KMS-11 (cell line): ENCODE measurements around the gene PAX3.

Source experiments
- H2AFZ ChIP-seq: fragments of 200-600 bp; sonication (generic); 2 replicates; pipeline ENCODE4 v1.6.1; 2016; ENCODE audit warnings: antibody characterized with exemption, mixed run types, low read depth
- H3K27ac ChIP-seq: fragments of 200-600 bp; sonication (generic); 2 replicates; pipeline ENCODE4 v1.6.1; 2016; ENCODE audit warnings: mild to moderate bottlenecking, mixed run types
- H3K27me3 ChIP-seq: fragments of 200-600 bp; sonication (generic); 2 replicates; pipeline ENCODE4 v1.6.1; 2017; ENCODE audit warnings: mild to moderate bottlenecking, low read depth, mixed run types, moderate library complexity; ENCODE audit not compliant: insufficient read depth
- H3K36me3 ChIP-seq: fragments of 200-600 bp; sonication (generic); 2 replicates; pipeline ENCODE4 v1.6.1; 2017; ENCODE audit warnings: mild to moderate bottlenecking, mixed run types; ENCODE audit not compliant: insufficient read depth
- H3K4me1 ChIP-seq: fragments of 200-600 bp; sonication (generic); 2 replicates; pipeline ENCODE4 v1.6.1; 2016; ENCODE audit warnings: mild to moderate bottlenecking, low read depth, mixed run types; ENCODE audit not compliant: poor library complexity, severe bottlenecking
- H3K4me2 ChIP-seq: fragments of 200-600 bp; sonication (generic); 2 replicates; pipeline ENCODE4 v1.7.0; 2016; ENCODE audit warnings: mild to moderate bottlenecking, mixed run types
- H3K4me3 ChIP-seq: fragments of 200-600 bp; sonication (generic); IDR thresholded peaks from 2 replicates; pipeline ENCODE4 v1.6.1; 2017; ENCODE audit warnings: low read depth, low read length, mixed read lengths; ENCODE audit not compliant: insufficient read depth
- H3K79me2 ChIP-seq: fragments of 200-600 bp; sonication (generic); 2 replicates; pipeline ENCODE4 v1.6.1; 2016; ENCODE audit warnings: low read depth, mixed run types; ENCODE audit not compliant: insufficient read depth
- H3K9ac ChIP-seq: fragments of 200-600 bp; sonication (generic); 2 replicates; pipeline ENCODE4 v1.6.1; 2016; ENCODE audit warnings: mild to moderate bottlenecking, mixed run types
- H4K20me1 ChIP-seq: fragments of 200-600 bp; sonication (generic); 2 replicates; pipeline ENCODE4 v1.6.1; 2016; ENCODE audit warnings: mild to moderate bottlenecking, mixed run types; ENCODE audit not compliant: insufficient read depth
- CTCF ChIP-seq: fragments of 200-600 bp; sonication (generic); conservative IDR thresholded peaks from 2 replicates; pipeline ENCODE4 v1.6.1; 2017; ENCODE audit warnings: low read depth, mild to moderate bottlenecking, antibody characterized with exemption, low read length, moderate library complexity, mixed read lengths

Gene PAX3

GRCh38 chr2:222283634-222284033 lies 15.2 kb downstream of the PAX3 start:
- H3K27ac ChIP-seq = no peak overlapping the region
- no peak overlapping the region for H3K4me3 ChIP-seq
- H3K79me2 ChIP-seq = no peaks in the 10 kb centered on the region
- H4K20me1 ChIP-seq = no peaks in the 10 kb centered on the region
- no peak overlapping the region for H3K4me2 ChIP-seq
- H3K9ac ChIP-seq = no peak overlapping the region
- H3K27me3 ChIP-seq = no peaks in the 10 kb centered on the region
- TF ChIP-seq CTCF = no peak
- no peaks in the 10 kb centered on the region for H3K4me1 ChIP-seq
- no peak overlapping the region for H2AFZ ChIP-seq
- no peaks in the 10 kb centered on the region for H3K36me3 ChIP-seq

- Histone ChIP-seq H3K36me3 (no peaks in the 10 kb centered on the region), H3K4me1 (no peaks in the 10 kb centered on the region), H3K27me3 (no peaks in the 10 kb centered on the region), H3K27ac (no peak overlapping the region), H3K4me3 (no peak overlapping the region), H2AFZ (no peak overlapping the region), H3K9ac (no peak overlapping the region), H3K4me2 (no peak overlapping the region), H3K79me2 (no peaks in the 10 kb centered on the region), H4K20me1 (no peaks in the 10 kb centered on the region)
- TF ChIP-seq CTCF = no peak
Measured at GRCh38 chr2:222281506-222281905, 17.3 kb downstream of the PAX3 start.

GRCh38 chr2:222280795-222281194 lies 18.0 kb downstream of the PAX3 start:
- no peaks in the 10 kb centered on the region for H3K36me3 ChIP-seq
- TF ChIP-seq CTCF = no peak
- H3K27ac ChIP-seq = no peak overlapping the region
- H4K20me1 ChIP-seq = no peaks in the 10 kb centered on the region
- H3K4me2 ChIP-seq = no peak overlapping the region
- H3K4me1 ChIP-seq = no peaks in the 10 kb centered on the region
- no peak overlapping the region for H2AFZ ChIP-seq
- no peak overlapping the region for H3K9ac ChIP-seq
- H3K79me2 ChIP-seq = no peaks in the 10 kb centered on the region
- no peak overlapping the region for H3K4me3 ChIP-seq
- no peaks in the 10 kb centered on the region for H3K27me3 ChIP-seq

GRCh38 chr2:222272446-222273015 lies 26.3 kb downstream of the PAX3 start:
- Histone ChIP-seq H3K4me3 (no peak overlapping the region), H3K27me3 (no peaks in the 10 kb centered on the region), H3K27ac (no peak overlapping the region), H3K36me3 (no peaks in the 10 kb centered on the region), H3K4me1 (no peaks in the 10 kb centered on the region), H4K20me1 (no peaks in the 10 kb centered on the region), H3K4me2 (no peak overlapping the region), H3K79me2 (no peaks in the 10 kb centered on the region), H3K9ac (no peak overlapping the region), H2AFZ (no peak overlapping the region)
- no peak for TF ChIP-seq CTCF

- H2AFZ ChIP-seq = no peak overlapping the region
- H3K4me2 ChIP-seq = no peak overlapping the region
- H3K79me2 ChIP-seq = no peaks in the 10 kb centered on the region
- H3K4me3 ChIP-seq = no peak overlapping the region
- H3K27me3 ChIP-seq = no peaks in the 10 kb centered on the region
- no peak overlapping the region for H3K9ac ChIP-seq
- H3K4me1 ChIP-seq = no peaks in the 10 kb centered on the region
- H3K27ac ChIP-seq = no peak overlapping the region
- no peak for TF ChIP-seq CTCF
- no peaks in the 10 kb centered on the region for H3K36me3 ChIP-seq
- H4K20me1 ChIP-seq = no peaks in the 10 kb centered on the region
Measured at GRCh38 chr2:222271854-222272253, 26.9 kb downstream of the PAX3 start.
